Neutrophil (primary cell): ENCODE measurements around the gene SCNN1G.

Experiments
- H3K27ac ChIP-seq: fragments of 200-600 bp; sonication (generic); 2 replicates; pipeline ENCODE4 v1.5.1; 2016; ENCODE audit warnings: mild to moderate bottlenecking, moderate library complexity
- H3K27me3 ChIP-seq: fragments of 200-600 bp; sonication (generic); 2 replicates; pipeline ENCODE4 v1.6.0; 2016; ENCODE audit warnings: mild to moderate bottlenecking
- H3K36me3 ChIP-seq: fragments of 200-600 bp; sonication (generic); 2 replicates; pipeline ENCODE4 v1.5.1; 2017
- H3K4me1 ChIP-seq, 2 experiments: fragments of 200-600 bp in 1 of 2; sonication (generic) in 1 of 2; 1 replicate in 1 of 2; 2 replicates in 1 of 2; pipeline versions ENCODE4 v1.5.1 to v1.6.1; 2013 to 2016; ENCODE audit warnings: low read depth in 1 of 2, low read length in 1 of 2, mild to moderate bottlenecking in 1 of 2, moderate library complexity in 1 of 2; ENCODE audit not compliant: control insufficient read depth in 1 of 2, insufficient read depth in 1 of 2
- H3K4me3 ChIP-seq, 2 experiments: fragments of 200-600 bp in 1 of 2; sonication (generic) in 1 of 2; 1 replicate in 1 of 2; 2 replicates in 1 of 2; pipeline ENCODE4 v1.5.1; 2013 to 2016; ENCODE audit warnings: low read depth in 1 of 2, low read length in 1 of 2, mild to moderate bottlenecking in 1 of 2, moderate library complexity in 1 of 2
- H3K9me3 ChIP-seq: fragments of 200-600 bp; sonication (generic); 2 replicates; pipeline ENCODE4 v1.5.1; 2016
- TF ChIP-seq, protein P1 (sequence below): fragments of 200-600 bp; sonication (generic); IDR thresholded peaks from 2 replicates; pipeline ENCODE4 v1.5.1; 2016; ENCODE audit warnings: antibody characterized with exemption

Gene SCNN1G

DNA sequence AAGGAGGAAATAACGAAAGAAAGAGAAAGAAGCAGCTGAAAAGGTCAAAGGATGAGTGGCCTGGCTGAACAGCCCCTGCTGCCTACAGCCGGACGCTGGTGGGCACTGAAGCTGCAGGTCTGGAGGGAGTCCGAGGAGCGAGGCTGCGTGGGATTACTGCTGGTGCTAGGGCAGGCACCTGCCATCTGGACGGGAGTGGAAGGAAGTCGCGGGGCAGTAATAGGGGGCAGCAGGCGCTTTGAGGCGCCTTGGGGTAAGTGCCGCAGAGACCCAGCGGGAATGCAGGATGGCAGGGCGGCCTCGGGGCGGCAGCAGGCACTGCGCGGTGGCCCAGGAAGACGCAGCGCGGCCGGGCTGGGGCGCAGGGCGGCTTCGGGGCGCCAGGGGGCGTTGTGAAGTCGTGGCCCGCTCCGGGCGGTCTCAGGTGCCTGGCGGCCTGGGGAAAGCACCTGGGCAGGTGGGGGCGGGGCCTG lies 303 bp upstream of the SCNN1G start:
- Histone ChIP-seq H3K4me1 (peaks cover 2 to 11% of the 10 kb centered on the region in 2 experiments), H3K27me3 (peaks cover 91% of the 10 kb centered on the region), H3K36me3 (no peaks in the 10 kb centered on the region), H3K9me3 (no peaks in the 10 kb centered on the region), H3K27ac (no peak overlapping the region), H3K4me3 (peak overlapping the region in 1 of 2 experiments; percentile 24)
- TF ChIP-seq, protein P1, sequence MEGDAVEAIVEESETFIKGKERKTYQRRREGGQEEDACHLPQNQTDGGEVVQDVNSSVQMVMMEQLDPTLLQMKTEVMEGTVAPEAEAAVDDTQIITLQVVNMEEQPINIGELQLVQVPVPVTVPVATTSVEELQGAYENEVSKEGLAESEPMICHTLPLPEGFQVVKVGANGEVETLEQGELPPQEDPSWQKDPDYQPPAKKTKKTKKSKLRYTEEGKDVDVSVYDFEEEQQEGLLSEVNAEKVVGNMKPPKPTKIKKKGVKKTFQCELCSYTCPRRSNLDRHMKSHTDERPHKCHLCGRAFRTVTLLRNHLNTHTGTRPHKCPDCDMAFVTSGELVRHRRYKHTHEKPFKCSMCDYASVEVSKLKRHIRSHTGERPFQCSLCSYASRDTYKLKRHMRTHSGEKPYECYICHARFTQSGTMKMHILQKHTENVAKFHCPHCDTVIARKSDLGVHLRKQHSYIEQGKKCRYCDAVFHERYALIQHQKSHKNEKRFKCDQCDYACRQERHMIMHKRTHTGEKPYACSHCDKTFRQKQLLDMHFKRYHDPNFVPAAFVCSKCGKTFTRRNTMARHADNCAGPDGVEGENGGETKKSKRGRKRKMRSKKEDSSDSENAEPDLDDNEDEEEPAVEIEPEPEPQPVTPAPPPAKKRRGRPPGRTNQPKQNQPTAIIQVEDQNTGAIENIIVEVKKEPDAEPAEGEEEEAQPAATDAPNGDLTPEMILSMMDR = no peak

DNA sequence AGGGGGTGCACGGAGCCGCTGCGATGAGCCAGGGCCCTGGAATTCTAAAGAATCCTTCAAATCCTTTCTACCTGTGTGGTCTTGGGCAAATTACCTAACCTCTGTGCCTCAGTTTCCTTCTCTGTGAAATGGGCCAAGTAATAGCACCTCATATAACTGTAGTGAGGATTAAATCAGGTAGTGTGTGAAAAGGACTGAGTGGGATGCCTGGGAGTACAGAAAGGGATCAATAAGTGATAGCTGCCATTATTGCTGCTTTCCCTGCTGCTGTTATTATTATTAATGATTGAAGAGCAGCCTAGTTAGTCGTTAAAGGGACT lies 958 bp downstream of the SCNN1G start:
- peaks cover 92% of the 10 kb centered on the region for H3K27me3 ChIP-seq
- no peaks in the 10 kb centered on the region for H3K9me3 ChIP-seq
- TF ChIP-seq, protein P1 = no peak
- H3K4me1 ChIP-seq = peaks cover 2 to 11% of the 10 kb centered on the region in 2 experiments
- no peaks in the 10 kb centered on the region for H3K36me3 ChIP-seq
- no peak overlapping the region for H3K4me3 ChIP-seq
- H3K27ac ChIP-seq = no peak overlapping the region

DNA sequence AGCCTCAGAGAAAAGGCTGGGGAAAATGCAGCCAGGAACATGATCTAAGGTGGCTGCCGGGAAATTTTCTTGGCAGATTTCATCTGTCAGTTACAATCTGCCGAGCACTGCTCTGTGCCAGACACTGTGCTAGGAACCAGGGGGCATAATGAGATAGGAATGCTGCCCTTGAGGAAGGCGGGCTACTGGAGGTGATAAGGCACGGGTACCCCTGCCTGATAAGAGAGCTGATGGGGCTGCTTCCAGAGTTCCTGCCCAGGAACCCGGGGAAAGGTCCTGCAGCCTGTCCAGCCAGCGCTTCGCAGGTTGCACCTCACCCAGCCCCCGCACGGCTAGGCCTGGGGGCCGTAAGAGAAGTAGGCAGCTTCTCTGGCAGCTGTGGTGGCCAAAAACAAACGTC lies 3.1 kb downstream of the SCNN1G start:
- Histone ChIP-seq H3K27me3 (peaks cover 74% of the 10 kb centered on the region), H3K9me3 (no peaks in the 10 kb centered on the region), H3K4me3 (no peak overlapping the region), H3K27ac (no peak overlapping the region), H3K4me1 (peaks cover 2 to 11% of the 10 kb centered on the region in 2 experiments), H3K36me3 (no peaks in the 10 kb centered on the region)
- TF ChIP-seq, protein P1 = no peak

DNA sequence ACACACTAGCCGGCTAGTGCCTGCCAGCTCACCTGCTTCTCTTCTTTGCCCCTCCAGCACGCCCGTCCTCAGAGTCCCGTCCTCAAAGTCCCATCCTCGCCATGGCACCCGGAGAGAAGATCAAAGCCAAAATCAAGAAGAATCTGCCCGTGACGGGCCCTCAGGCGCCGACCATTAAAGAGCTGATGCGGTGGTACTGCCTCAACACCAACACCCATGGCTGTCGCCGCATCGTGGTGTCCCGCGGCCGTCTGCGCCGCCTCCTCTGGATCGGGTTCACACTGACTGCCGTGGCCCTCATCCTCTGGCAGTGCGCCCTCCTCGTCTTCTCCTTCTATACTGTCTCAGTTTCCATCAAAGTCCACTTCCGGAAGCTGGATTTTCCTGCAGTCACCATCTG lies 3.6 kb downstream of the SCNN1G start:
- Histone ChIP-seq H3K27me3 (peaks cover 69% of the 10 kb centered on the region), H3K4me3 (no peak overlapping the region), H3K36me3 (no peaks in the 10 kb centered on the region), H3K27ac (no peak overlapping the region), H3K9me3 (no peaks in the 10 kb centered on the region), H3K4me1 (peaks cover 2 to 11% of the 10 kb centered on the region in 2 experiments)
- TF ChIP-seq, protein P1 = no peak

DNA sequence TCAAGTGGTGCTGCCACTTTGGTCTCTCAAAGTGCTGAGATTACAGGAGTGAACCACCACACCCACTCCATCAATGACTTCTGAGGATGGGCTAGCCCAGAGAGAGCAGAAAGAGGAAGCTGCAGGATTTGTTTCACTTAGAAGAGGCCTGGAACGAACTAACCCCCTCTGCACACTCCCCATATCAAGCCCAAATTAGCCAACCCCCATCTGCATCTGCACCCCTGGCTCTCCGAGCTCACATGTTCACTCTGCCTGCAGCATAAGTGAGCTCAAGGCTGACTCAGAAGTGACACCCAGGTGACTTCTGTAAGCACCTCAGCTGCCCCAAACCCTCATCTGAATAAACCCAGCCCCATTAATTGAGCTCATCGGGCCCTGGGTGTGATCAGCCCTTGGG lies 4.8 kb downstream of the SCNN1G start:
- peaks cover under 1 to 8% of the 10 kb centered on the region in 2 experiments for H3K4me1 ChIP-seq
- TF ChIP-seq, protein P1 = no peak
- no peak overlapping the region for H3K4me3 ChIP-seq
- H3K27me3 ChIP-seq = peaks cover 57% of the 10 kb centered on the region
- H3K36me3 ChIP-seq = no peaks in the 10 kb centered on the region
- no peaks in the 10 kb centered on the region for H3K9me3 ChIP-seq
- no peak overlapping the region for H3K27ac ChIP-seq

DNA sequence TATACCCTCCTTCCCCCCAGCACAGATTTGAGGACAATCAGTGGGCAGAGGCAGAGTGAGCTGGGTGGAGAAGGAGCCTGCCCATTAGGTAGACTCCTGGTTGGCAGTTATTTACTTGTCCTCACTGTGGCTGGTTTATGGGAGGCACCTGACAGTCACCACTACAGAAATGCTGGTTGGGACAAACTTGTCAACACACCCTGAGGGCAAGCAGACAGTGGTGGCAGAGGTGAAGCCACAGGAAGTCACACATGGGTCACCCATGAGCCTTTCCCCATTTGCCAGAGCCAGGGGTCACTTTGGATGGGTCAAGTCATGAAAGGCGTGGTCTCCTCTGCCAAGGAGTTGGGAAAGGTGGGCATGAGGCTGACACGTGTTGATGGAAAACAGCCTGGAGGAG lies 6.4 kb downstream of the SCNN1G start:
- TF ChIP-seq, protein P1 = no peak
- H3K9me3 ChIP-seq = no peaks in the 10 kb centered on the region

More for the DNA sequence above, 6.4 kb downstream of the SCNN1G start:
- Histone ChIP-seq H3K36me3 (no peaks in the 10 kb centered on the region), H3K4me1 (no peaks in the 10 kb centered on the region), H3K4me3 (no peak overlapping the region), H3K27me3 (peaks cover 42% of the 10 kb centered on the region), H3K27ac (no peak overlapping the region)
